ENCODE measurements around the gene REELD1.

The REELD1 gene

GRCh38 chr4:146261041-146261440 is 46.7 kb downstream of the REELD1 start:
- FAIRE-seq (no peak), DNase-seq (ENCODE audit: insufficient read length, low spot score) (no peak)
- no peak for TF ChIP-seq CTCF (IDR thresholded peaks at IDR 0.05; ENCODE audit: insufficient read depth, missing control alignments)

GRCh38 chr4:146263793-146264192 is 49.5 kb downstream of the REELD1 start:
- FAIRE-seq (no peak), DNase-seq (ENCODE audit: insufficient read length, low spot score) (no peak)
- TF ChIP-seq CTCF (IDR thresholded peaks at IDR 0.05; ENCODE audit: insufficient read depth, missing control alignments): no peak

GRCh38 chr4:146265950-146266490 is 51.7 kb downstream of the REELD1 start:
- DNase-seq (ENCODE audit: insufficient read length, low spot score): no peak
- no peak for FAIRE-seq
- no peak for TF ChIP-seq CTCF (IDR thresholded peaks at IDR 0.05; ENCODE audit: insufficient read depth, missing control alignments)

GRCh38 chr4:146267826-146268225 is 53.5 kb downstream of the REELD1 start:
- DNase-seq (ENCODE audit: insufficient read length, low spot score): no peak
- no peak for TF ChIP-seq CTCF (IDR thresholded peaks at IDR 0.05; ENCODE audit: insufficient read depth, missing control alignments)
- FAIRE-seq: no peak

GRCh38 chr4:146269228-146269653 is 54.9 kb downstream of the REELD1 start:
- FAIRE-seq: no peak
- TF ChIP-seq CTCF (IDR thresholded peaks at IDR 0.05; ENCODE audit: insufficient read depth, missing control alignments): no peak

GRCh38 chr4:146271466-146271865 is 57.1 kb downstream of the REELD1 start:
- FAIRE-seq (no peak), DNase-seq (ENCODE audit: insufficient read length, low spot score) (no peak)
- TF ChIP-seq CTCF (IDR thresholded peaks at IDR 0.05; ENCODE audit: insufficient read depth, missing control alignments): no peak

More at GRCh38 chr4:146269228-146269653, 54.9 kb downstream of the REELD1 start:
- DNase-seq (ENCODE audit: insufficient read length, low spot score): no peak

GRCh38 chr4:146273204-146273901 is 59.0 kb downstream of the REELD1 start:
- DNase-seq (ENCODE audit: insufficient read length, low spot score) (no peak), FAIRE-seq (no peak)
- TF ChIP-seq CTCF (IDR thresholded peaks at IDR 0.05; ENCODE audit: insufficient read depth, missing control alignments): no peak
